A549 (cell line): Measurements from ENCODE around the gene LPIN3.

ENCODE experiments used
- EP300 ChIP-seq, 2 experiments: fragments of >200 bp; sonication (Bioruptor Twin); formaldehyde crosslinking; IDR thresholded peaks; 2 replicates in 1 of 2; 3 replicates in 1 of 2; pipeline ENCODE4 v1.6.1; 2016 to 2017
- HDAC2 ChIP-seq: fragments of 200-600 bp; sonication (generic); IDR thresholded peaks from 2 replicates; pipeline ENCODE4 v1.6.1; 2016
- MAZ ChIP-seq: fragments of 150-350 bp; IDR thresholded peaks from 2 replicates; pipeline ENCODE4 v1.6.1; 2014; ENCODE audit warnings: antibody characterized with exemption, low read depth, low read length, borderline replicate concordance
- MYC ChIP-seq: IDR thresholded peaks from 2 replicates; pipeline ENCODE4 v1.6.1; 2012; ENCODE audit warnings: mild to moderate bottlenecking, inconsistent platforms, low read length, improper control_type of control experiment, borderline replicate concordance
- NR3C1 ChIP-seq: fragments of >200 bp; sonication (Bioruptor Twin); formaldehyde crosslinking; IDR thresholded peaks from 3 replicates; pipeline ENCODE4 v1.6.1; 2017
- POLR2A ChIP-seq: IDR thresholded peaks from 2 replicates; pipeline ENCODE4 v1.6.1; 2012; ENCODE audit warnings: mild to moderate bottlenecking, low read length
- RCOR1 ChIP-seq: fragments of 150-350 bp; IDR thresholded peaks from 2 replicates; pipeline ENCODE4 v1.6.1; 2014; ENCODE audit warnings: antibody characterized with exemption, low read length, low read depth
- SMC3 ChIP-seq: fragments of >200 bp; sonication (Bioruptor Twin); formaldehyde crosslinking; IDR thresholded peaks from 3 replicates; pipeline ENCODE4 v1.6.1; 2018; ENCODE audit warnings: inconsistent platforms
- ZC3H11A ChIP-seq: fragments of 450-650 bp; IDR thresholded peaks from 2 replicates; pipeline ENCODE4 v1.6.1; 2014; ENCODE audit warnings: antibody characterized with exemption, mild to moderate bottlenecking
- ZSCAN20 ChIP-seq: fragments of 250-450 bp; sonication (Bioruptor Pico); IDR thresholded peaks from 2 replicates; pipeline ENCODE4 v1.8.0; 2022; ENCODE audit warnings: mild to moderate bottlenecking, moderate library complexity
- TF ChIP-seq, protein P1 (sequence below): fragments of 450-650 bp; IDR thresholded peaks from 2 replicates; pipeline ENCODE4 v1.6.1; 2014; ENCODE audit warnings: antibody characterized with exemption
- TF ChIP-seq, protein P2 (sequence below): fragments of >200 bp; sonication (Bioruptor Twin); formaldehyde crosslinking; IDR thresholded peaks from 3 replicates; pipeline ENCODE4 v1.5.1; 2016

DNA sequence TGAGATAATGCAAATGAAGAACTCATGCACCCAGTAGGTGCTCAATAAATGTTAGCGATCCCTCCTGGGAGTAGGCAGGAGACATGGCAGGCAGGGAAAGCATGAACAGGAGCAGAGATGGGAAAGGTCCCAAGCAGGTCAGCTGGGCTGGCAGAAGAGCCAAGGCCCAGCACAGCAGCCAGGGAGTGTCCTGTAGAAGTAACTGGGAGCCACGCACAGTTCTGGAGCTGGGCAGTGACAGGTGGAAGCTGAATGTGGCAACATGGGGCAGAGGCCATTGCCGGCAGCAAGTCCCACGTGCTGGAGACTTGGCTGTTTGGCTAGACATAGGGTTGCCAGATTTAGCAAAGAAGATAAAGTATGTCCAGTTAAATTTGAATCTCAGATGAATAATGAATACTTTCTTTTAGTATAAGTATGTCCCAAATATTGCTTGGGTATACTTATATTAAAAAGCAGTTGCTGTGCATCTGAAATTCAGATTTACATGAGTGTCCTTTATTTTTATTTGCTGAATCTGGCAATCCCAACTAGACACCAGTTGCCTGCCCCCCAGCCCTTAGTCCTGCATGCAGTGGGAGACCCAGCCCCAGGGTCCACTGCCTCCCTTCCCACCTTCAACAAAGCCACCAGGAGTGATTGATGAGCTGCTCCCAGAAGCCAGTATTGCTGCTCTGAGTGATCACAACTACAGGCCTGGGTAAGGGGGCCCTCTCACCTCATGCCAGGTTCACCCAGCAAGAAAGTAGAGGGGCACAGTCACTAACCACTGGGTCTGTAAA lies 3.7 kb upstream of the LPIN3 start:
- TF ChIP-seq POLR2A (no peak), ZSCAN20 (CRISPR knock-in tag) (no peak), MYC (no peak), NR3C1 (no peak), SMC3 (no peak), EP300 (IDR thresholded peaks at IDR 0.05) (no peak), RCOR1 (no peak), HDAC2 (no peak), MAZ (no peak), ZC3H11A (no peak)
- TF ChIP-seq, protein P1, sequence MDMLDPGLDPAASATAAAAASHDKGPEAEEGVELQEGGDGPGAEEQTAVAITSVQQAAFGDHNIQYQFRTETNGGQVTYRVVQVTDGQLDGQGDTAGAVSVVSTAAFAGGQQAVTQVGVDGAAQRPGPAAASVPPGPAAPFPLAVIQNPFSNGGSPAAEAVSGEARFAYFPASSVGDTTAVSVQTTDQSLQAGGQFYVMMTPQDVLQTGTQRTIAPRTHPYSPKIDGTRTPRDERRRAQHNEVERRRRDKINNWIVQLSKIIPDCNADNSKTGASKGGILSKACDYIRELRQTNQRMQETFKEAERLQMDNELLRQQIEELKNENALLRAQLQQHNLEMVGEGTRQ = no peak
- TF ChIP-seq, protein P2, sequence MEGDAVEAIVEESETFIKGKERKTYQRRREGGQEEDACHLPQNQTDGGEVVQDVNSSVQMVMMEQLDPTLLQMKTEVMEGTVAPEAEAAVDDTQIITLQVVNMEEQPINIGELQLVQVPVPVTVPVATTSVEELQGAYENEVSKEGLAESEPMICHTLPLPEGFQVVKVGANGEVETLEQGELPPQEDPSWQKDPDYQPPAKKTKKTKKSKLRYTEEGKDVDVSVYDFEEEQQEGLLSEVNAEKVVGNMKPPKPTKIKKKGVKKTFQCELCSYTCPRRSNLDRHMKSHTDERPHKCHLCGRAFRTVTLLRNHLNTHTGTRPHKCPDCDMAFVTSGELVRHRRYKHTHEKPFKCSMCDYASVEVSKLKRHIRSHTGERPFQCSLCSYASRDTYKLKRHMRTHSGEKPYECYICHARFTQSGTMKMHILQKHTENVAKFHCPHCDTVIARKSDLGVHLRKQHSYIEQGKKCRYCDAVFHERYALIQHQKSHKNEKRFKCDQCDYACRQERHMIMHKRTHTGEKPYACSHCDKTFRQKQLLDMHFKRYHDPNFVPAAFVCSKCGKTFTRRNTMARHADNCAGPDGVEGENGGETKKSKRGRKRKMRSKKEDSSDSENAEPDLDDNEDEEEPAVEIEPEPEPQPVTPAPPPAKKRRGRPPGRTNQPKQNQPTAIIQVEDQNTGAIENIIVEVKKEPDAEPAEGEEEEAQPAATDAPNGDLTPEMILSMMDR = no peak
